B cell (primary cell): Measurements from ENCODE around the gene CCDC146. TPM values are rescaled to one million over a fixed set of nuclear protein-coding genes. Genes with fewer than 3 reads are reported as not detected.

Experiments
- ATAC-seq: fragments of 200-7000 bp; cut with Tn5 transposase; one replicate; pipeline ENCODE4 v1.10.0; 2021; ENCODE audit warnings: low read depth, mild to moderate bottlenecking, moderate number of reproducible peaks, moderate library complexity
- CTCF ChIA-PET: fragments of 350-600 bp; sonication (Branson Sonifier 250); formaldehyde crosslinking; loops from one replicate; lab custom pipeline; 2021; ENCODE audit warnings: antibody characterized with exemption, inconsistent platforms; lab: Charles Lee
- POLR2A ChIA-PET: fragments of 350-600 bp; sonication (Branson Sonifier 250); formaldehyde crosslinking; loops from one replicate; lab custom pipeline; 2021; ENCODE audit warnings: antibody characterized with exemption; lab: Charles Lee
- DNase-seq: peaks from one replicate; pipeline ENCODE4 v3.0.0; 2013
- H2AFZ ChIP-seq: 2 replicates; pipeline ENCODE4 v1.6.1; 2012; ENCODE audit warnings: mild to moderate bottlenecking, low read depth, low read length; ENCODE audit not compliant: insufficient read depth, poor library complexity, severe bottlenecking
- H3K27ac ChIP-seq, 2 donors: 1 replicate in 1 of 2; 2 replicates in 1 of 2; pipeline ENCODE4 v1.5.1; 2012 to 2013; ENCODE audit warnings: low read length in 2 of 2, mild to moderate bottlenecking in 2 of 2, moderate library complexity in 1 of 2
- H3K27me3 ChIP-seq, 4 experiments: fragments of 200-600 bp in 1 of 4; sonication (generic) in 1 of 4; replicated peaks in 1 of 4; 1 replicate in 2 of 4; 2 replicates in 2 of 4; pipeline versions ENCODE4 v1.6.1 to v1.7.0; 2013 to 2016; ENCODE audit warnings: low read length in 3 of 4, mild to moderate bottlenecking in 2 of 4, mixed read lengths in 1 of 4, moderate library complexity in 1 of 4; ENCODE audit not compliant: insufficient read depth in 4 of 4, control insufficient read depth in 3 of 4; ENCODE audit errors: control extremely low read depth in 1 of 4
- H3K36me3 ChIP-seq, 2 experiments: replicated peaks in 1 of 2; 1 replicate in 1 of 2; 2 replicates in 1 of 2; pipeline versions ENCODE4 v1.6.1 to v1.7.1; 2013; ENCODE audit warnings: low read length in 1 of 2; ENCODE audit not compliant: insufficient read depth in 2 of 2, control insufficient read depth in 1 of 2; ENCODE audit errors: control extremely low read depth in 1 of 2, extremely low read depth in 1 of 2
- H3K4me1 ChIP-seq, 2 donors: fragments of 200-600 bp in 1 of 2; sonication (generic) in 1 of 2; 1 replicate in 1 of 2; 2 replicates in 1 of 2; pipeline versions ENCODE4 v1.5.1 to v1.6.1; 2013 to 2017; ENCODE audit warnings: low read length in 2 of 2; ENCODE audit not compliant: control insufficient read depth in 2 of 2, insufficient read depth in 2 of 2
- H3K4me2 ChIP-seq: replicated peaks from 2 replicates; pipeline ENCODE3; 2012; ENCODE audit warnings: mild to moderate bottlenecking, low read depth, low read length; ENCODE audit not compliant: poor library complexity, severe bottlenecking
- H3K4me3 ChIP-seq, 5 experiments: fragments of 200-600 bp in 1 of 5; sonication (generic) in 1 of 5; 1 replicate in 3 of 5; 2 replicates in 2 of 5; pipeline versions ENCODE4 v1.5.1 to v1.7.0; 2011 to 2016; ENCODE audit warnings: low read length in 4 of 5, mild to moderate bottlenecking in 4 of 5, low read depth in 2 of 5, control low read depth in 1 of 5, moderate library complexity in 1 of 5; ENCODE audit not compliant: insufficient read depth in 1 of 5; ENCODE audit errors: control extremely low read depth in 1 of 5, extremely low read depth in 1 of 5
- H3K79me2 ChIP-seq: fragments of 200-600 bp; sonication (generic); one replicate; pipeline ENCODE4 v1.6.0; 2016; ENCODE audit warnings: low read length; ENCODE audit not compliant: control insufficient read depth, insufficient read depth
- H3K9ac ChIP-seq: fragments of 200-600 bp; sonication (generic); 2 replicates; pipeline ENCODE4 v1.6.1; 2017; ENCODE audit warnings: mild to moderate bottlenecking, low read length, moderate library complexity
- H3K9me3 ChIP-seq, 3 donors: one replicate each; pipeline versions ENCODE4 v1.6.1 to v1.7.1; 2013; ENCODE audit warnings: low read length in 2 of 3; ENCODE audit not compliant: control insufficient read depth in 2 of 3, insufficient read depth in 1 of 3; ENCODE audit errors: control extremely low read depth in 1 of 3
- H4K20me1 ChIP-seq: 2 replicates; pipeline ENCODE4 v1.6.0; 2012; ENCODE audit warnings: mild to moderate bottlenecking, low read length; ENCODE audit not compliant: insufficient read depth, control insufficient read depth, poor library complexity, severe bottlenecking
- H3K27ac Mint-ChIP-seq: one replicate; pipeline ENCODE4 v1.8.0; 2021; ENCODE audit warnings: mixed read lengths
- H3K27me3 Mint-ChIP-seq: one replicate; pipeline ENCODE4 v1.8.0; 2021; ENCODE audit warnings: mixed read lengths
- H3K4me1 Mint-ChIP-seq: one replicate; pipeline ENCODE4 v1.8.0; 2021; ENCODE audit warnings: mixed read lengths
- H3K4me3 Mint-ChIP-seq: one replicate; pipeline ENCODE4 v1.8.0; 2021; ENCODE audit warnings: mixed read lengths
- H3K9me3 Mint-ChIP-seq: one replicate; pipeline ENCODE4 v1.8.0; 2022; ENCODE audit warnings: mixed read lengths; ENCODE audit not compliant: insufficient read depth
- CTCF ChIP-seq: fragments of 200-600 bp; IDR thresholded peaks from one replicate; pipeline ENCODE4 v1.8.0; 2022; ENCODE audit warnings: antibody characterized with exemption, mild to moderate bottlenecking
- EZH2 ChIP-seq: IDR thresholded peaks from 2 replicates; pipeline ENCODE4 v1.6.1; 2012; ENCODE audit warnings: borderline replicate concordance, low read depth, mild to moderate bottlenecking, moderate library complexity, low read length; ENCODE audit not compliant: insufficient read depth, poor library complexity, severe bottlenecking
- WGBS: methylation state at CpG from one replicate; pipeline ENCODE4 v1.1.5; 2013; ENCODE audit warnings: missing lambda C conversion rate; ENCODE audit not compliant: insufficient coverage; 5-methylcytosine and 5-hydroxymethylcytosine counted together
- intact Hi-C: fragments of 100-400 bp; cut with micrococcal nuclease; formaldehyde crosslinking; loops from one replicate; pipeline ENCODE4 v1.10.0; 2022
- polyA plus RNA-seq: library from polyadenylated mRNA; depleted of rRNA; stranded (reverse); fragments of >200 nt; gene quantifications from 2 replicates; pipeline ENCODE4 v1.2.3, GENCODE V29; 2012
- total RNA-seq, 2 donors: library from RNA; stranded (reverse); fragments of 120-200 nt in 1 of 2; gene quantifications; 1 replicate in 1 of 2; 2 replicates in 1 of 2; pipeline versions ENCODE4 v1.2.3 to v1.2.4, GENCODE V29; 2013 to 2022

The CCDC146 gene
- total and polyA plus RNA-seq, 2 donors (not counting 1 experiment from before 2014, with no cell fraction given): 5.6 to 8.5 TPM

DNA sequence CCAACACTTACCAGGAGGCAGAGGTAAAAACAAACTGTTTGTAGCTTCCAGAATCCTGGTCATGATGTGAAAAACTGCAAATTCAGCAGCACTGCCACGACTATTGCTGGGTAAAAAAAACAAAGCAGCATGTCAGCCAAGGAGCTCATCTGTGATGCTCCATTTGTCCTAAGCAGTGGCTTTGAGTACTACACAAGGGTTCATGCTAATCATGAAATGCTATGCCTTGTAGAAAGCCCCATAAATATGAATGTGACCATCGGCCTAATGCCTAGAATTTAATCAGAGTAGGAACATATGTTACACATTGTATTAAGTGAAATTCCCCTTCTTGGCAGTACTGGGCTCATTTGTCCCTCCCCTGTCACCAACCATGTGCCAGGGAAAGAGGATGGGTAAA is 198.3 kb downstream of the CCDC146 start:
- no peak overlapping the region for H2AFZ ChIP-seq
- DNase-seq (no peak), ATAC-seq (no peak)
- H3K4me3 Mint-ChIP-seq: no peak overlapping the region
- H3K9ac ChIP-seq: no peak overlapping the region
- H3K36me3 ChIP-seq: peaks cover 6 to 76% of the 10 kb centered on the region in 2 experiments
- no peak for TF ChIP-seq EZH2
- TF ChIP-seq CTCF: no peak
- H3K79me2 ChIP-seq: no peaks in the 10 kb centered on the region
- no peak overlapping the region for H3K4me2 ChIP-seq
- H3K4me3 ChIP-seq: no peak overlapping the region
- no peaks in the 10 kb centered on the region for H3K9me3 Mint-ChIP-seq
- WGBS: 83% methylated on average over 1 of the region's 2 CpGs
- intact Hi-C loops: no loop called here
- H3K27ac Mint-ChIP-seq: no peak overlapping the region
- no peaks in the 10 kb centered on the region for H4K20me1 ChIP-seq
- H3K4me1 ChIP-seq: no peaks in the 10 kb centered on the region
- H3K27me3 ChIP-seq: no peaks in the 10 kb centered on the region
- POLR2A ChIA-PET: no interaction called here
- no peaks in the 10 kb centered on the region for H3K27me3 Mint-ChIP-seq
- H3K4me1 Mint-ChIP-seq: peaks cover 7% of the 10 kb centered on the region
- no peak overlapping the region for H3K27ac ChIP-seq
- no peaks in the 10 kb centered on the region for H3K9me3 ChIP-seq
- CTCF ChIA-PET: interaction anchor here (1.1 to 2.5 kb wide), 3 partner anchors 11 to 74 kb away, joined by 3 to 11 read pairs (median 3); no protein-coding TSS in a partner anchor

DNA sequence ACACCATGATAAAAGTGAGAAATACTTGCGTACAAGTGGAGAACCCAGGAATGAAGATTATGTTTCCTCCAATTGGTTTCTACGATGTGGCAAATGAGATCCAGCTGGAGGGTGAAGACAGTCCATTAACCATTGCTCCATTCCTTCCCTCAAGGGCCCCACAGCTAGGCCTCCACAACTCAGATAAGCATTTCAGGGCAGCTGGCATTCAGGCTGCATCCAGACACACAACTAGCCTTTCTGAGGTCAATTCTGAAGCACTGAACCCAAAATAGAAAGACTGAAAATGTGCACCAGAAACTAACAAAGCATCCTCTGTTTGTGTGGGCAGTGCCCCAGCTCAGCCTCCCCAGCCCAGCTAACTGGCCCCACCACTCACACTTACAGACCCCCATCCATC is 198.9 kb downstream of the CCDC146 start:
- no peaks in the 10 kb centered on the region for H3K4me1 ChIP-seq
- H2AFZ ChIP-seq: no peak overlapping the region
- H3K4me2 ChIP-seq: no peak overlapping the region
- Mint-ChIP-seq H3K4me3 (no peak overlapping the region), H3K4me1 (peaks cover 7% of the 10 kb centered on the region), H3K27ac (no peak overlapping the region), H3K9me3 (no peaks in the 10 kb centered on the region), H3K27me3 (no peaks in the 10 kb centered on the region)
- ATAC-seq (no peak), DNase-seq (no peak)
- intact Hi-C loops: no loop called here
- no peak overlapping the region for H3K9ac ChIP-seq
- H3K36me3 ChIP-seq: peaks cover 3 to 76% of the 10 kb centered on the region in 2 experiments
- whole genome bisulfite sequencing: 100% methylated on average over 1 of the region's 2 CpGs
- no peaks in the 10 kb centered on the region for H3K9me3 ChIP-seq
- no peaks in the 10 kb centered on the region for H3K79me2 ChIP-seq
- ChIA-PET CTCF (interaction anchor here (2.5 kb wide), 1 partner anchor 10 kb away, joined by 11 read pairs; no protein-coding TSS in a partner anchor), POLR2A (no interaction called here)
- no peaks in the 10 kb centered on the region for H3K27me3 ChIP-seq
- TF ChIP-seq CTCF: no peak
- no peak for TF ChIP-seq EZH2
- H3K4me3 ChIP-seq: no peak overlapping the region
- H3K27ac ChIP-seq: no peak overlapping the region
- H4K20me1 ChIP-seq: no peaks in the 10 kb centered on the region
